Ovary (tissue), 9 donors: ENCODE data around the gene GCNT2. TPM values are rescaled to one million over a fixed set of nuclear protein-coding genes. Genes with fewer than 3 reads are reported as not detected.
"Not testable (repeated sequence)": the region's sequence is repeated elsewhere in the genome, so short reads cannot be mapped to it uniquely, and the experiment has no call there.

Source experiments
- DNase-seq, 5 donors: peaks; one replicate each; pipeline ENCODE4 v3.0.0-alpha.2; 2019 to 2020
- H3K27ac ChIP-seq, 2 donors: fragments of 200-600 bp; one replicate each; pipeline versions ENCODE4 v1.5.1 to v1.8.0; 2019 to 2022
- H3K27me3 ChIP-seq: fragments of 200-600 bp; one replicate; pipeline ENCODE4 v1.8.0; 2022
- H3K36me3 ChIP-seq: fragments of 200-600 bp; sonication (generic); one replicate; pipeline ENCODE4 v1.5.1; 2019
- H3K4me1 ChIP-seq: one replicate; pipeline ENCODE4 v1.8.1; 2013; ENCODE audit warnings: mild to moderate bottlenecking, moderate library complexity; ENCODE audit not compliant: insufficient read depth
- H3K4me3 ChIP-seq: fragments of 200-600 bp; sonication (generic); one replicate; pipeline ENCODE4 v1.5.1; 2017
- H3K9me3 ChIP-seq, 2 donors: fragments of 200-600 bp in 1 of 2; sonication (generic) in 1 of 2; one replicate each; pipeline versions ENCODE4 v1.5.1 to v1.8.1; 2013 to 2019; ENCODE audit warnings: mild to moderate bottlenecking in 1 of 2, moderate library complexity in 1 of 2
- CTCF ChIP-seq, 3 donors: fragments of 450-650 bp in 2 of 3; fragments of 200-600 bp in 1 of 3; IDR thresholded peaks; one replicate each; pipeline versions ENCODE4 v1.5.1 to v1.8.0; 2016 to 2022; ENCODE audit warnings: antibody characterized with exemption in 3 of 3, mild to moderate bottlenecking in 1 of 3
- EP300 ChIP-seq: sonication (generic); formaldehyde crosslinking; IDR thresholded peaks from one replicate; pipeline ENCODE4 v1.6.1; 2017; ENCODE audit warnings: antibody characterized with exemption
- POLR2A ChIP-seq: fragments of 450-650 bp; IDR thresholded peaks from one replicate; pipeline ENCODE4 v1.6.1; 2017; ENCODE audit warnings: antibody characterized with exemption, mild to moderate bottlenecking, moderate library complexity
- WGBS, 3 donors: extraction: QIAGEN DNeasy Blood & Tissue Kit in 1 of 3; methylation state at CpG; one replicate each; pipeline versions ENCODE4 v1.1.5 to v1.1.7; 2013 to 2017; 5-methylcytosine and 5-hydroxymethylcytosine counted together
- intact Hi-C, 4 donors: fragments of 100-400 bp; cut with DNase I; formaldehyde crosslinking; loops; one replicate each; pipeline versions ENCODE4 v1.11.0 to v1.15.1; 2022 to 2023
- polyA plus RNA-seq, 2 donors: library from polyadenylated mRNA; stranded (reverse); fragments of 200-250 nt in 1 of 2; fragments of 350-450 nt in 1 of 2; fragmentation: Illumina TruSeq in 1 of 2; extraction: RNeasy Lipid Tissue Mini Kit (QIAGEN cat#74804) in 1 of 2; gene quantifications; one replicate each; pipeline ENCODE4 v1.2.3, GENCODE V29; 2013 to 2014
- total RNA-seq, 7 donors: library from RNA; depleted of rRNA in 2 of 7; stranded (reverse); fragments of >200 nt in 2 of 7; fragmentation: NEBNext Ultra II Directional in 3 of 7; extraction: Animal tissue kit (Norgen Biotek cat#: 25700) in 3 of 7; gene quantifications; one replicate each; pipeline versions ENCODE4 v1.1.0 to v1.2.4, GENCODE V29; 2016 to 2023
- donor health status: DM: no; HTN: no; CAD: no; lungs with moderate emphysema.
- donor health status: DM: no; HTN: no; CAD: no.
- donor health status: Bipolar disorder and iron deficiency.
- donor health status: DM: yes; HTN: yes; CAD: no.
- donor health status: DM: no; HTN: no; CAD: no.
- donor health status: DM: yes; HTN: yes; CAD: no.

GCNT2 gene
- total and polyA plus RNA-seq, 9 donors, result 0.92 to 3.8 (median 1.3) TPM

- Histone ChIP-seq H3K4me3 (no peak overlapping the region), H3K36me3 (no peaks in the 10 kb centered on the region)
- intact Hi-C loops, result no loop called here
Observed at GRCh38 chr6:10520468-10520867, 683 bp upstream of the GCNT2 start.

GRCh38 chr6:10522929-10523573 is 1.9 kb downstream of the GCNT2 start:
- H3K27me3 ChIP-seq, result no peaks in the 10 kb centered on the region
- H3K36me3 ChIP-seq, result no peaks in the 10 kb centered on the region
- H3K9me3 ChIP-seq, result no peaks in the 10 kb centered on the region
- no peaks in the 10 kb centered on the region for H3K4me1 ChIP-seq
- no peak for DNase-seq
- 74 to 76% (median 75%) methylated on average over 21 of the region's 21 CpGs for WGBS, 3 donors
- TF ChIP-seq POLR2A, result no peak
- no peak for TF ChIP-seq CTCF (IDR thresholded peaks at IDR 0.05)
- TF ChIP-seq EP300, result no peak
- no peak overlapping the region for H3K27ac ChIP-seq
- no peak overlapping the region for H3K4me3 ChIP-seq
- intact Hi-C loops, result no loop called here

More at GRCh38 chr6:10520468-10520867, 683 bp upstream of the GCNT2 start:
- no peak for TF ChIP-seq POLR2A
- TF ChIP-seq EP300, result no peak
- Histone ChIP-seq H3K27me3 (no peaks in the 10 kb centered on the region), H3K27ac (no peak overlapping the region), H3K4me1 (no peaks in the 10 kb centered on the region), H3K9me3 (no peaks in the 10 kb centered on the region)
- WGBS, 3 donors, result 27 to 64% (median 48%) methylated on average over 2 of the region's 2 CpGs
- DNase-seq, result no peak

- no peak overlapping the region for H3K27ac ChIP-seq
- 83 to 90% (median 87%) methylated on average over 6 of the region's 6 CpGs for WGBS, 3 donors
- H3K9me3 ChIP-seq, result no peaks in the 10 kb centered on the region
- DNase-seq, result no peak
- H3K4me3 ChIP-seq, result no peak overlapping the region
- H3K4me1 ChIP-seq, result no peaks in the 10 kb centered on the region
- no peaks in the 10 kb centered on the region for H3K36me3 ChIP-seq
- H3K27me3 ChIP-seq, result no peaks in the 10 kb centered on the region
- no peak for TF ChIP-seq POLR2A
- intact Hi-C loops, result no loop called here
Observed at GRCh38 chr6:10526156-10526555, 5.0 kb downstream of the GCNT2 start.

- Histone ChIP-seq H3K4me1 (no peaks in the 10 kb centered on the region), H3K9me3 (peaks cover 0 to 2% of the 10 kb centered on the region in 2 donors), H3K36me3 (no peaks in the 10 kb centered on the region), H3K27me3 (no peaks in the 10 kb centered on the region), H3K4me3 (peak overlapping the region; percentile 8), H3K27ac (no peak overlapping the region)
- 58 to 66% (median 58%) methylated on average over 11 of the region's 11 CpGs for WGBS, 3 donors
- DNase-seq, result no peak
- TF ChIP-seq CTCF (IDR thresholded peaks at IDR 0.05), result no peak
- TF ChIP-seq POLR2A, result no peak
- no peak for TF ChIP-seq EP300
- intact Hi-C loops, result no loop called here
Observed at GRCh38 chr6:10528158-10528981, 7.2 kb downstream of the GCNT2 start.

GRCh38 chr6:10529231-10529801 is 8.2 kb downstream of the GCNT2 start:
- H3K4me1 ChIP-seq, result no peaks in the 10 kb centered on the region

GRCh38 chr6:10529828-10530374 is 8.8 kb downstream of the GCNT2 start:
- intact Hi-C loops, result not testable (repeated sequence)

More at GRCh38 chr6:10529231-10529801, 8.2 kb downstream of the GCNT2 start:
- Histone ChIP-seq H3K4me3 (peak overlapping the region; percentile 8), H3K27ac (no peak overlapping the region), H3K27me3 (no peaks in the 10 kb centered on the region), H3K9me3 (peaks cover 0 to 2% of the 10 kb centered on the region in 2 donors), H3K36me3 (no peaks in the 10 kb centered on the region)
- no peak for TF ChIP-seq CTCF (IDR thresholded peaks at IDR 0.05)
- TF ChIP-seq EP300, result no peak
- TF ChIP-seq POLR2A, result no peak
- 60 to 65% (median 64%) methylated on average over 16 of the region's 16 CpGs for WGBS, 3 donors
- intact Hi-C loops, result no loop called here
- no peak for DNase-seq

More at GRCh38 chr6:10529828-10530374, 8.8 kb downstream of the GCNT2 start:
- H3K36me3 ChIP-seq, H3K4me1 ChIP-seq, H3K9me3 ChIP-seq, H3K4me3 ChIP-seq, H3K27me3 ChIP-seq, DNase-seq, H3K27ac ChIP-seq: not testable (repeated sequence)
- WGBS, 3 donors, result 84 to 85% (median 84%) methylated on average over 13 of the region's 13 CpGs
